ENCODE measurements around the gene SYNGR1.

Gene SYNGR1

DNA sequence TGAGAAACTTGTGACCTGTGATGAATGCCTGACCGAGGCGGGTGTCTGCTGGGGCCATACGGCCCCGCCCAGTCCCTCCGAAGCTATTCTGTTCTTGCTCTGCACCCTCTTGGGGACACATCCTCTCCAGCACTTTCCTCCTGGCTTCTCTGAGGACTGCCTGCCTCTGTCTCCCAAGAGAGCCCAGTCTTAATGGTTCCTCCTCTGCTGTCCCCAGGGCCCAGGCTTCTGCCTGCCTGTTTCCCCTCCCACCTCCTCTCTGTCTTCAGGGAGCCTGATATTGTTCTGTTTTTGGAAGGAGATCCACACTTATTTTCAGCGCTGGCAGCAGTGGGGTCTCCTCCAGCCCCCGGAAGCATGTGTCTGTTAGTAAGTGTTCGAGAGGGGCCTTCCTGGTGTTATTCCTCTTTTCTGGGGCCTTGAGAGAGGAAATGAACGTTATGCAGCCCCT, 18.7 kb downstream of the SYNGR1 start:
- no peak for DNase-seq (ENCODE audit: low read depth in 2 of 3, low spot score in 1 of 3)

DNA sequence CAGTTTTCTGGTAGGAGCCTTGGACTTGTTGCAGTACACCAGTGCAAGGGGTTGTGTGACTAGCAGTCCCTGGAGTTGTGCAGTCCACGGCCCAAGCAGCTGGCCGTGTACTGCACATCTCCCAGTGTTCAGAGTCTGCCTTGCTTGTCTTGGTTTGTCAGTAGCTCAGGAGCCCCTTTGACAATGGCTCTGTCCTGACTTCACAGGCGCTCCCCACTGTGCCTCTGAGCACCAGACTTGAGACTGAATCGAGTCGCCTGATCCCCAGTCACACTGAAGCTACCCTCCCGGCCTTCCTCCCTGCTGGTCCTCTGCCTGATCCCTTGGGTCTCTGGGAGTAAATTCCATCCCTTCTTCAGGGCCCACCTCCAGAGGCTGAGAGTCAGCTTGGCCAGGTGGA, 19.4 kb downstream of the SYNGR1 start:
- DNase-seq (ENCODE audit: low read depth in 2 of 3, low spot score in 1 of 3), result no peak

- DNase-seq (ENCODE audit: low read depth in 2 of 3, low spot score in 1 of 3), result no peak
These were observed 19.8 kb downstream of the SYNGR1 start for GRCh38 chr22:39369586-39369985.

- DNase-seq (ENCODE audit: low read depth in 2 of 3, low spot score in 1 of 3), result no peak
These were observed 21.9 kb downstream of the SYNGR1 start for GRCh38 chr22:39371732-39372131.

GRCh38 chr22:39374191-39374590, 24.4 kb downstream of the SYNGR1 start:
- DNase-seq (ENCODE audit: low read depth in 2 of 3, low spot score in 1 of 3), result no peak

GRCh38 chr22:39374801-39375200, 25.0 kb downstream of the SYNGR1 start:
- DNase-seq (ENCODE audit: low read depth in 2 of 3, low spot score in 1 of 3), result no peak

DNA sequence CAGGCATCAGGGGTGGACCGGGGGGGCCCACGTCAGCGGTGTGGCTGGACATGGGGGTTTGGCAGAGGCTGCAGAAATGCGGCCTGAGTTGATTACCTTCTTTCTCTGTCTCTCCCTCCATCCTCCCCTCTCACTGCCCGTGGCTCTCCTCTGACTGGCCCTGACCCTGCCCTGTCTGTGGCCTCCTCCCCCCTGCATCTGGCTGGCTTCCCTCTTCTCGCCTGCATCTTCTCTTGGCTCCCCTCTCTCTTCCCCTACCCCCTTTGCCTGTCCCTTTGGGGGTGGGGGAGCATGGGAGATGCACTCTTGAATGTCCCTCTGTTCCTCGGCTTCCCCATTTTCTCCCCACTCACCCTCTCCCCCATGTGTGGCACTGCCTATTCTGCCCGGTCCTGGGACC, 25.9 kb downstream of the SYNGR1 start:
- no peak for DNase-seq (ENCODE audit: low read depth in 2 of 3, low spot score in 1 of 3)

GRCh38 chr22:39379756-39380730, 30.3 kb downstream of the SYNGR1 start:
- no peak for DNase-seq (ENCODE audit: low read depth in 2 of 3, low spot score in 1 of 3)

DNA sequence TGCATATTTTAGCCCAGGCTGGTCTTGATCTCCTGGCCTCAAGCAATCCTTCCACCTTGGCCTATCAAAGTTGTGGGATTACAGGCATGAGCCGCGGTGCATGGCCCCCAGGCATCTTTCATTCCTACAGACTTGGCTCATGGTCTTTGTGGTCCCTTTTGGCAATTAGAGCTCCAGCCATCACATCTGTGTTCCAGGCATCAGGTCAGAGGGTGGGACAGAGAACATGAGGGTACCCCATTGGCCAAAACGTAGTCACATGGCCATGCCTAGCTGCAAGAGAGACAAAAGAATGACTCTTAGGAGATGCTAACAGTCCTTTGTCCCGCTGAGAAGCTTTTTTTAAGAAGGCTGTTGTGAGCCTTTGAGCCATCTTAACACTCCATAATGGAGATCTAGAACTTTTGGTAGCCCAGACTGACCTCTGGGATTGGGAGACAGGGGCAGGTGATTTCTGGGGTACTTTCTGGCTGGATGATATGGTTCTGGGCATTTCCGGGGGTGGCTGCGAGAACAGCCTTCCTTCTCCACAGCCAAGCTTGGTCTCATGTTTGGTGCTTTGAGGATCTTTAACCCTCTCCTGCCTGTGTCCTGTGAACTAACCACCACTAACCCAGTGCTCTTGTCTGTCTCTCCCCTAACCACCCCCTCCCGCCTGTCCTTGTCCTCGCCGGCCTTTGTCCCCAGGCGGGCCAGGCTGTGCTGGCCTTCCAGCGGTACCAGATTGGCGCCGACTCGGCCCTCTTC, 31.4 kb downstream of the SYNGR1 start:
- no peak for DNase-seq (ENCODE audit: low read depth in 2 of 3, low spot score in 1 of 3)

- DNase-seq (ENCODE audit: low read depth in 2 of 3, low spot score in 1 of 3), result no peak
These were observed 32.1 kb downstream of the SYNGR1 start for GRCh38 chr22:39381930-39382329.

DNA sequence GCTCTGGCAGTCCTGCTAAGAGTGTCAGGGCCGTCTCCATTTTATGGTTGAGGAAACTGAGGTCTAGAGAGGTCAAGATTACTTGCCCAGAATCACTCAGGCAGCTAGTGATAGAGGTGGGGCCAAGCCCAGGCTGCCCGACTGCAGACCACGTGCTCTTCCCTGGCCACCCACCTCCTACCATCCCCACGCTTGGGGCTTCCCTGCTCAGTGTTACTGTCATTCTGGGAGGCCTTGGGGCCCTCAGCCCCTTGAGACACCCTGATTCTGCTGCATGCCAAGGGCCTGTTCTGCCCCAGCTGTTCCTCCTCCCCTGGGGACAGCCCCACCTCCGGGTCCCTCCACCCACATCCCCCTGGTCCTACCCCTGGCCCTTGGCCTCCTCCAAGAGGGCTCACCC, 32.6 kb downstream of the SYNGR1 start:
- DNase-seq (ENCODE audit: low read depth in 2 of 3, low spot score in 1 of 3), result no peak

DNA sequence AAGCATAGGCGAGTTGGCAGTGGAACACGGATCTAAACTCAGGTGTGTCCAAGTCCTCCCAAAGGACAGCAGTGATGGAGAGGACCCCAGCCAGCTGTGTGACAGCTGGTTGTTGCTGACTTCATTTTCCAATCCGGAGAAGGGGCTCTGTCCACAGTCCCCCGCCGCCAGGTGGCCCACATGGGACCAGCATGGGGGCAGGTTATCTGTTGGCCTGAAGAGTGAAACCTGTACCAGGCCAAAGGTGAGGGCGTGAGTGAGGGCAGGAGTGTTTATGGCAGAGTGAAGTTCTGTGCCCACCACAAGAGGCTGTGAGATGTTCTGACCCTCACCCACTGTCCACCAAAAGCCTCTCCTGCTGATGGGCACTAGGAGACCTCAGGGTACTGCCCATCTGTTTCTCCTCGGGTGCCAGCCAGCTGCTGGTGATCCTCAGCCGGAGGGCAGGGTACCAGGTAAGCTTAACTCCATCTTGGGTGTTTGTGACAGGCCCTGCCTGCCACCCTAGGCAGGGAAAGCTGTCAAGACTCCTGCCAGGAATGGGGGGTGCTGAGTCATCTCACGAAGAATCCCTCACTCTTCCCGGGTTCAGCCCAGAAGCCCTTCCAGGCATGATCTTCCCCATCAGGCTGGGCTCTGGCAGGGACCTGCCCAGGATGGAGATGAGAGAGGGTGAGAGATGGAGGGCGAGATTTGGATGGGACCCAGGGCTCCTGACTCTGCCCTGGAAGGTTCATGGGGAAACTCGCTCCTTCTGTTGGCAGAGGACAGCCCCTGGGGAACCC, 34.2 kb downstream of the SYNGR1 start:
- DNase-seq (ENCODE audit: low read depth in 2 of 3, low spot score in 1 of 3), result no peak

DNA sequence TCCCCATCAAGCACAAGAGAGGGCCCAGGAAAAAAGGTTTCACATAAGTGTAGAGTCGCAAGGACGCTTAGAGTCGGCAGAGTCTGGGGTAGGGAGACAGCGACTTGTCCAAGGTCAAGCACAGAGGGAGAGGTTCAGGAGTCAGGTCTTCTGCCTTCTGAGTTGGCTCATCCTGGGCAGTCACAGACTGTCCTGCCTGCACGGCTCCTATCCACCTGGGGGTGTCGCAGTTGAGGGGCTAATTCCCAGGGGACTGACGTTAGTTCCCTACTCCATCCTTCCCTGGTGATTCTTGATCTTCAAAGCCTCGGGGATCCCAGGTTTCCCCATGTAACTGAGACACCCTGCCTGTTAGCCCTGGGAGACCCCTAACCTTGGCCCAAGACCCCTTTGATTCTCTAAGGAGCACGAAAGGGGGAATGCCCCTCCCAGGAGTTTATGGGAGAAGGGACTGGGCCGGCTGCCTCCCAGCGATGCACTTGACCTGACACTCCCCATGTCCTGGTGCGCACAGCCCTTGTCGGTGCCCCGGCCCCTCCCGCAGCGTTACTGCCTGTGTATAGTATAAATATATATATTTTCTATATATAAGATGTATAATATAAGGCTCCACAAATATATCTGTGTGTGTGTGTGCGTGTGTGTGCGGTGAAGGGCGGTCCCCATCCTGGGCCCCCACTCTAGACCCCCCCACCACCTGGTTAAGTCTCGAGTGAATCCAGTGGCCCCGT, 35.1 kb downstream of the SYNGR1 start:
- no peak for DNase-seq (ENCODE audit: low read depth in 2 of 3, low spot score in 1 of 3)

GRCh38 chr22:39388261-39389011, 38.6 kb downstream of the SYNGR1 start:
- DNase-seq (ENCODE audit: low read depth in 2 of 3, low spot score in 1 of 3), result peak; percentile 45 to 69 (median 68)

DNA sequence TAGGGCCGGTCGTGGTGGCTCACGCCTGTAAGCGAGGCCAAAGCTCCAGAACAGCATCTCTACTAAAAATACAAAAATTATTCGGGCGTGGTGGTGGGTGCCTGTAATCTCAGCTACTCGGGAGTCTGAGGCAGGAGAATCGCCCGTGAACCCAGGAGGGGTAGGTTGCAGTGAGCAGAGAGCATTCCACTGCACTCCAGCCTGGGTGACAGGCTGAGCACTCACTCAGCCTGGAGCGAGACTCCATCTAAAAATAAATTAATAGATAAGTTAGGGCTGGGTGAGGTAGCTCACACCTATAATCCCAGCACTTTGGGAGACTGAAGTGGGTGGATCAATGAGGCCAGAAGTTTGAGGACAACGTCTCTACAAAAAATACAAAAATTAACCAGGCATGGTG, 39.6 kb downstream of the SYNGR1 start:
- no peak for DNase-seq (ENCODE audit: low read depth in 2 of 3, low spot score in 1 of 3)

GRCh38 chr22:39392341-39392948, 42.7 kb downstream of the SYNGR1 start:
- DNase-seq (ENCODE audit: low read depth in 2 of 3, low spot score in 1 of 3), result no peak

DNA sequence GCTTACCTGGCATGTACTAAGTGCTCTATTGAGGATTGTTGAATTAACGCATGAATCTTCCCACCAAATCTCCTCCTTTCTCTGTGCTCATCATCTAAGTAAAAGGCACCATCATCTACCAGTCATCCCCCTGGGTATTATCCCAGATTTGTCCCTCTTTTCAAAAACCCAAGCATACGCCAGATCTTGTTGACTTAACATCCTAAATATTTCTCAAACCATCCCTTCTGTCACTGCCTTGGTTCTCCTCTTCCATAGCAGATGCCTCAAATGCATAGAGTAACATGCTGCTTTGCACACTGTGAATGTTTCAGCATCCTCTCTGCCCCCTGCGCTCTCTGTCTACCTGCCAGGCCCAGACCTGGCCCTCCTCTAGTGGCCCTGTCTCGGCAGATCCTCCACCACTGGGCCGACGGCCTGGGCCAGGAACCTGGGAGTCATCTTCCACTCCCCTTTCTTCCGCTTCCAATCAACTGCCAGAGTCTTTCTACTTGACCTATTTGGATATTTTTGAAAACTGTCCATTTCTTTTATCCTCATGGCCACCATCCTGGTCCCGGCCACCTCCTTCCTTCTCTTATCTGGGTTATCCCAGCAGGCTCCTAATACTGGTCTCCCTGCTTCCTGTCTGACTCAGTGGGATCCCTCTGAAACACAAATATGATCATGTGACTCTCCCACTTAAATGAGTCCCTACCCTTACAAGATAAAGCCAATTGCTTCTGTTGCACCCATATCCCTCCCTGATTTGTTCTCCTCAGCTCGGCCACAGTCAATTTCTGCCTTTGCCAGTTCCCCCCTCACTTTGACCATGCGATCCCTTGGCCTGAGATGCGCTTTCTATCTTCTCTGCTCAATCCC, 46.4 kb downstream of the SYNGR1 start:
- DNase-seq (ENCODE audit: low read depth in 2 of 3, low spot score in 1 of 3), result no peak

- no peak for DNase-seq (ENCODE audit: low read depth in 2 of 3, low spot score in 1 of 3)
These were observed 47.0 kb downstream of the SYNGR1 start for GRCh38 chr22:39396797-39397195.

- DNase-seq (ENCODE audit: low read depth in 2 of 3, low spot score in 1 of 3), result no peak
These were observed 51.5 kb downstream of the SYNGR1 start for GRCh38 chr22:39401301-39401631.

Measured in stimulated activated CD4-positive, alpha-beta T cell treated with anti-CD3 and anti-CD28 coated beads, Interleukin-12 subunit alpha, Interleukin-12 subunit beta, amount 100 ng/mL, for 48 hours (primary cell).